Measurements from ENCODE around the gene NATD1.
"Not testable (repeated sequence)": the region's sequence is repeated elsewhere in the genome, so short reads cannot be mapped to it uniquely, and the experiment has no call there.

Gene NATD1

DNA sequence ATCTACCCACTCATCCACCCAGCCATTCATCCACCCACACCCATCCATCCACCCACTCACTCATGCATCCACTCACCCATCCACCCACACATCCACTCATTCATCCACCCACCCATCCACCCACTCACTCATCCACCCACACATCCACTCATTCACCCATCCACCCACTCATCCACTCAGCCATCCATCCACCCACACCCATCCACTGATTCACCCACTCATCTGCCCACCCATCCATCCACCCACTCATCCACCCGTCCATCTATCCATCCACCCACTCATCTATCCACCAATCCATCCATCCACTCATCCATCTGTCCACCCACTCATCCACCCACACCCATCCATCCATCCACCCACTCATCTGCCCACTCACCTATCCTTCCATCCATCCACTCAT, 17.3 kb downstream of the NATD1 start:
- peaks cover 11% of the 10 kb centered on the region; the same call in 1 of the 2 replicates for H3K4me1 ChIP-seq (ENCODE audit: insufficient read depth, low read length)
- no peak overlapping the region for H3K9ac ChIP-seq (ENCODE audit: low read depth, low read length)
- no peaks in the 10 kb centered on the region for H3K36me3 ChIP-seq (ENCODE audit: insufficient read depth, low read length)
- H3K9me3 ChIP-seq (ENCODE audit: control insufficient read depth, insufficient read depth, low read length) = no peaks in the 10 kb centered on the region

DNA sequence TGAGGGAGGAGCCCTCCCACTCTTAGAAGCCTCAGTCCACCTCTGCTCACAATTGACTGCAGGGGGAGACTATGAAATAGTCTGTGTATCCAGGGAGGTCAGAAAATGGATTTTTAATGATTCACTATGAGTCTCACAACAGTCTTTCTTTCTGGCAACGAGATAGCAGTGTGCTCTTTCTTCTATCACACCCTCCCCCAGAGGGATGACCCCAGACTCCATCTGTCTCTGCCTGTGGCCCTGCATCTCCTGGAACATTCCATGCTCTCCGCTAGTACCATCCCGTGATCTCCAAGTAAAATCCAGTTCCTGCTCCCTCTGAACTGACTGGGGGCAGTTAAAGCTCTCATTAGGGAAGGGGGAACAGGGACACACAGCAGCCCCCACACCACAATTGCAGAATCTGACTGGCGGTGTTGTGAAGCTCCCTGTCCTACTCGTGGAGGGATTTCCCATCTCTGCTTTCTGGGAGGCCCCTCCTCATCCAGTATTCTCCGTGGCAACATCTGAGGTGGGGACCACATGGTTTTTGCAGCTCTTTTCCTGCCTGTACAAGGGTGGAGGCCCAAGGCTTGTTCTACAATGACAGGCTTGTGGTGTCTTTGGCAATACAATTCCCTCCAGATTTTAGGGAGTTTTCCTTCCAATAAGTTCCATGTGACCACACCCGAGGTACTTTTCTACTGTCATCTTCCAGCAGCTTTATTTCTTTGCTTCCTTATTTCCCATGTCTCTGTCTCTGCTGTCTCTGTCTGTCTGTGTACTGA, 19.4 kb downstream of the NATD1 start:
- Histone ChIP-seq H3K9ac (ENCODE audit: low read depth, low read length) (no peak overlapping the region), H3K9me3 (ENCODE audit: control insufficient read depth, insufficient read depth, low read length) (no peaks in the 10 kb centered on the region), H3K4me1 (ENCODE audit: insufficient read depth, low read length) (no peaks in the 10 kb centered on the region), H3K36me3 (ENCODE audit: insufficient read depth, low read length) (no peaks in the 10 kb centered on the region)

GRCh38 chr17:21232033-21232749, 21.0 kb downstream of the NATD1 start:
- Histone ChIP-seq H3K9ac (ENCODE audit: low read depth, low read length) (no peak overlapping the region), H3K36me3 (ENCODE audit: insufficient read depth, low read length) (no peaks in the 10 kb centered on the region), H3K9me3 (ENCODE audit: control insufficient read depth, insufficient read depth, low read length) (no peaks in the 10 kb centered on the region), H3K4me1 (ENCODE audit: insufficient read depth, low read length) (no peaks in the 10 kb centered on the region)

DNA sequence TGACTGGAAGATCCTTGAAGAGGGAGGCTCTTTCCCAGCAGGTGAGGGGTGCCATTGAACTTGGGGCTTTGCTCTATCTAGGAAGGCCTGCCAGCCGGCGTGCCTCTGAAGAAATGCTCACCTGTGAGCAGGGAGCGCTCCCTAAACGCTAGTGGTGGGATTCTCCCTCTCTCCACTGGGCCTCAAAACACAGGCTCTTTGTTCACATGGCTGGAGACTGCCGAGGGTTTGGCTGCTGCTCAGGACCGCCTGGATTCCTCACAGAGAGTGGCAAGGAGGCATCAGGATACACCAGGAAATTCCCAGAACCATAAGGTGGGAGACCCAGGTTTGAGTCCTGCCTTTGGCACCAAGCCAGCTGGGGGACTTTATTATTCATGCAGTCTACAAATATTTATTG, 21.7 kb downstream of the NATD1 start:
- no peaks in the 10 kb centered on the region for H3K4me1 ChIP-seq (ENCODE audit: insufficient read depth, low read length)
- H3K9ac ChIP-seq (ENCODE audit: low read depth, low read length) = no peak overlapping the region
- H3K9me3 ChIP-seq (ENCODE audit: control insufficient read depth, insufficient read depth, low read length) = no peaks in the 10 kb centered on the region
- H3K36me3 ChIP-seq (ENCODE audit: insufficient read depth, low read length) = no peaks in the 10 kb centered on the region

- Histone ChIP-seq H3K9ac (ENCODE audit: low read depth, low read length) (no peak overlapping the region), H3K4me1 (ENCODE audit: insufficient read depth, low read length) (no peaks in the 10 kb centered on the region), H3K36me3 (ENCODE audit: insufficient read depth, low read length) (no peaks in the 10 kb centered on the region), H3K9me3 (ENCODE audit: control insufficient read depth, insufficient read depth, low read length) (no peaks in the 10 kb centered on the region)
Observed at GRCh38 chr17:21228845-21229244, 24.4 kb downstream of the NATD1 start.

DNA sequence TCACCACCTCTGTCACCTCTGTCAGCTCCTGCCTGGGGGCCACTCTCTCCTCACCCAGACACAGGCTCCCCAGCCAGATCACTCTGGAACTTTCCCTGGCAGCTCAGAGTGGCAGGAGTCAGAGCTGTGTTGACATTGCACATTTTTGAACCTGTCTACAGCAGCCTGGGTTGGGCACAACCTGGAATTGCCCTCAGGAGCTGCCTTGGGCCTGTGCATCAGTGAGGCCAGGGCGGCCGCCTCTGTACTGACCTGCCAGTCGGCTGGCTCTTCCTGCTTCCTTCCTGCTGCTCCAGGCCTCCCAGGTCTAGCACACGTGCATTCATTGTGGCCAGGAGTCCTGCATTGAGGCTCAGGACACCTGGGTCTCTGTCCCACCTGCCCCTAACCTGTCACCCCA, 25.1 kb downstream of the NATD1 start:
- Histone ChIP-seq H3K9ac (ENCODE audit: low read depth, low read length) (no peak overlapping the region), H3K36me3 (ENCODE audit: insufficient read depth, low read length) (no peaks in the 10 kb centered on the region), H3K4me1 (ENCODE audit: insufficient read depth, low read length) (no peaks in the 10 kb centered on the region), H3K9me3 (ENCODE audit: control insufficient read depth, insufficient read depth, low read length) (no peaks in the 10 kb centered on the region)

GRCh38 chr17:21227277-21227676, 25.9 kb downstream of the NATD1 start:
- H3K4me1 ChIP-seq (ENCODE audit: insufficient read depth, low read length); H3K36me3 ChIP-seq (ENCODE audit: insufficient read depth, low read length); H3K9ac ChIP-seq (ENCODE audit: low read depth, low read length); H3K9me3 ChIP-seq (ENCODE audit: control insufficient read depth, insufficient read depth, low read length): not testable (repeated sequence)

GRCh38 chr17:21223086-21223485, 30.1 kb downstream of the NATD1 start:
- Histone ChIP-seq H3K9me3 (ENCODE audit: control insufficient read depth, insufficient read depth, low read length) (no peaks in the 10 kb centered on the region), H3K4me1 (ENCODE audit: insufficient read depth, low read length) (no peaks in the 10 kb centered on the region), H3K9ac (ENCODE audit: low read depth, low read length) (no peak overlapping the region), H3K36me3 (ENCODE audit: insufficient read depth, low read length) (no peaks in the 10 kb centered on the region)

DNA sequence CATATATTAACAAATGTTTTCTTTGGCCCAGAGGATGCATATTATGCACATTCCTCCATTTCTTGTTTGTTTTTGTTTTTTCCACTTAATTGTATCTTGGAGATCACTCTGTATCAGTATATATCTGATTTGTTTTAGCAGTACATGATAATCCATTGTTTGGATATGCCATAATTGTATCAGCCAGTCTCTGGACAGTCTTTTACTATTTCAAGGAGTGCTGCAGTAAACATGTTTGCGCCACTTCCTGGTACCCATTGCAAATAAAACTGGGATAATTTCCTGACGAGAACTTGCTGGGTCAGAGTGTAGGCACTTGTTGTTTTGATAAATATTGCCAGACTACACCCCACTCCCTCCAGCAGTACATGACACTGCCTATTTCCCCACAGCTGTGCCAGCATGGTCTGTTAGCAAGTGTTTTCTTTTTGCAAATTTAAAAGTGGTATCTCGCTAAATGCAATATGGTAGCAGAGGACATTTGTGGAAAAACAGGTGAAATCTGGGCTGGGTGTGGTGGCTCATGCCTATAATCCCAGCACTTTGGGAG, 34.3 kb downstream of the NATD1 start:
- Histone ChIP-seq H3K4me1 (ENCODE audit: insufficient read depth, low read length) (peaks cover 4% of the 10 kb centered on the region; the same call in 1 of the 2 replicates), H3K36me3 (ENCODE audit: insufficient read depth, low read length) (no peaks in the 10 kb centered on the region), H3K9ac (ENCODE audit: low read depth, low read length) (no peak overlapping the region), H3K9me3 (ENCODE audit: control insufficient read depth, insufficient read depth, low read length) (no peaks in the 10 kb centered on the region)

DNA sequence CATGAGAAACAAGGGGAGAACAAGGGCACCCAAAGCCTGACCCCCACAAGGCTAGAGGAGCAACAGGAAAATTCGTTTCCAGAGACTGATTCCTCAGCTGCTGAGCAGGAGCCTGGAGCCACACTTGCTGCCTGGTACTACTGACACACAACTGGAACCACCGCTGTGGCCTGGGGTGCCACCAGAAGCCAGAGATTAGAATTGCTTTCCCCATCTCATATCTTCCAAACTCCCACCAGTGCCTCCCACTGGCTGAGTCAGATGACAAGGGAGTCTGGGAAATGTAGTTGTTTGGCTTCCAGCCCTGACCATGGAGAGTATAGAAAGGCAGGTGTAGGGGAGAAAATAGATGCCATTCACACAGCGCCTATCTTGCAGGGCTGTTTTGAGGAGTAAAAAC, 35.1 kb downstream of the NATD1 start:
- H3K4me1 ChIP-seq (ENCODE audit: insufficient read depth, low read length) = peaks cover 4% of the 10 kb centered on the region; the same call in 1 of the 2 replicates
- H3K9ac ChIP-seq (ENCODE audit: low read depth, low read length) = no peak overlapping the region
- no peaks in the 10 kb centered on the region for H3K9me3 ChIP-seq (ENCODE audit: control insufficient read depth, insufficient read depth, low read length)
- no peaks in the 10 kb centered on the region for H3K36me3 ChIP-seq (ENCODE audit: insufficient read depth, low read length)

DNA sequence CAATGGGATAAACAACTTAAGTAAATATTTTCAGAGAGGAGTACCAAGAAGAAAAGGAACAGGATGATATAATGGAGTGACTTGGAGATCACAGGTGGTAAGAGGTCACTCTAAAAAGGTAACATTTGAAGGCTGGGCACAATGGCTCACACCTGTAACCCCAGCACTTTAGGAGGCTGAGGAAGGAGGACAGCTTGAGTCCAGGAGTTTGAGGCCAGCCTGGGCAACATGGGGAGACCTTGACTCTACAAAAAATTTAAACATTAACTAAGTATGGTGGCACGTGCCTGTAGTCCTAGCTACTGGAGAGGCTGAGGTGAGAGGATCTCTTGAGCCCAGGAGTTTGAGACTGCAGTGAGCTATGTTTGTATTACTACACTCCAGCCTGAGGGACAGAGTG, 35.9 kb downstream of the NATD1 start:
- no peak overlapping the region for H3K9ac ChIP-seq (ENCODE audit: low read depth, low read length)
- H3K9me3 ChIP-seq (ENCODE audit: control insufficient read depth, insufficient read depth, low read length) = no peaks in the 10 kb centered on the region
- H3K36me3 ChIP-seq (ENCODE audit: insufficient read depth, low read length) = no peaks in the 10 kb centered on the region
- peaks cover 6% of the 10 kb centered on the region for H3K4me1 ChIP-seq (ENCODE audit: insufficient read depth, low read length)

GRCh38 chr17:21215935-21216334, 37.3 kb downstream of the NATD1 start:
- Histone ChIP-seq H3K9me3 (ENCODE audit: control insufficient read depth, insufficient read depth, low read length) (no peaks in the 10 kb centered on the region), H3K9ac (ENCODE audit: low read depth, low read length) (no peak overlapping the region), H3K4me1 (ENCODE audit: insufficient read depth, low read length) (peaks cover 11% of the 10 kb centered on the region), H3K36me3 (ENCODE audit: insufficient read depth, low read length) (peaks cover 2% of the 10 kb centered on the region; the same call in 1 of the 2 replicates)

DNA sequence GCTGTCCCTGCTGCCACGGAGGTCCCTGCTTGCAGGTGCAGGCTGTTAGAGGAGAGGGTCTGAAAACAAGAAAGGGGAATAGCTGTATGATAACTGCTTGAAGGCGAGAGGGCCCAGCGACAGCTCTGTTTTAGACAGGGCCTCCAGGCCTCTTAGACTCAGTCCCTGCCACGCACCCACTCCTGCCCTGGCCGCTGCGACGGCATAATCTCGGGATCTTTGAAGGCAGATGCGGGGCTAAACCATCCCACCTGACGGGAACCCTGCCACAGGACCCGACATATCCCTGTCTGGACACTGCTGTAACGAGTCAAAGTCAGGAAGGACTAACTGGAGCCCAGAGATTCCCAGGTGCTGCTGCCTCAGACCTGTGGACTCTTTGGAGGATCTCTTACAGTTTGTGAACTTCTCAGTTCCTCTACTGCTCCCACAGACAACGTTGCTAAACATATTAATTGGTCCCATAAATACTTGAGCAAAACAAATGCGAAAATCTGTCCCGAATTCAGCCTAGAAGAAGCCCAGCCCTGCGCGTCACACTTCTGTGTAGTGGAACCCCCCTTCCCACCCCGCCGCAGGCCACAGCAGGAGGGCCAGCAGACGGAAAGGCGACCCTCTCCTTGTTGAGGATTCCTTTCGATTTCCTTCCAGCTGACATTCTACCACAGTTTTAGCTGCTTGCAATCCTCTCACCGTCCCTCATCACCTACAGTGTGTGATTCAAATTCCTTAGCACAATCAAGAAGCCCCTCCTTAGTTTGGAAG, 38.3 kb downstream of the NATD1 start:
- peaks cover 11% of the 10 kb centered on the region for H3K4me1 ChIP-seq (ENCODE audit: insufficient read depth, low read length)
- H3K36me3 ChIP-seq (ENCODE audit: insufficient read depth, low read length) = peaks cover 7% of the 10 kb centered on the region; the same call in 1 of the 2 replicates
- peak overlapping the region; percentile 74 for H3K9ac ChIP-seq (ENCODE audit: low read depth, low read length)
- H3K9me3 ChIP-seq (ENCODE audit: control insufficient read depth, insufficient read depth, low read length) = no peaks in the 10 kb centered on the region

GRCh38 chr17:21214015-21214776, 39.0 kb downstream of the NATD1 start, which contains the start of gene TMEM11:
Gene TMEM11, minus strand, starts transcription at chr17:21214161. Its CDS starts 9 bp downstream, at chr17:21214152.
- no peaks in the 10 kb centered on the region for H3K9me3 ChIP-seq (ENCODE audit: control insufficient read depth, insufficient read depth, low read length)
- H3K36me3 ChIP-seq (ENCODE audit: insufficient read depth, low read length) = peaks cover 7% of the 10 kb centered on the region; the same call in 1 of the 2 replicates
- H3K4me1 ChIP-seq (ENCODE audit: insufficient read depth, low read length) = peaks cover 11% of the 10 kb centered on the region
- peak within 1 kb of the TSS; percentile 74 for H3K9ac ChIP-seq (ENCODE audit: low read depth, low read length)

Data from ES-I3 (cell line).